Measurements from ENCODE around the gene GPC3.

GPC3 gene

GRCh38 chrX:133490955-133491354, 494.4 kb downstream of the GPC3 start (continued):
- TF ChIP-seq ZNF214 (tag by site-specific recombination; IDR thresholded peaks at IDR 0.05; ENCODE audit: borderline replicate concordance) (no peak), ZNF571 (tag by site-specific recombination; IDR thresholded peaks at IDR 0.05) (no peak), ZNF302 (tag by site-specific recombination; IDR thresholded peaks at IDR 0.05; ENCODE audit: low read depth) (no peak), ELK4 (IDR thresholded peaks at IDR 0.05; ENCODE audit: borderline replicate concordance, low read depth, low read length) (no peak), ZNF16 (tag by site-specific recombination; IDR thresholded peaks at IDR 0.05; ENCODE audit: low read depth) (no peak), ZNF658 (tag by site-specific recombination; IDR thresholded peaks at IDR 0.05) (no peak), ZNF707 (tag by site-specific recombination; IDR thresholded peaks at IDR 0.05) (no peak)

All from HEK293 (cell line).